GM21447 (cell line): ENCODE measurements around the gene SCFD2.

Experiments used
- ATAC-seq: cut with Tn5 transposase; IDR thresholded peaks from one replicate; pipeline ENCODE4 v1.9.1; 2021; ENCODE audit not compliant: unreplicated experiment

The SCFD2 gene

GRCh38 chr4:52904421-52904820, 461.4 kb downstream of the SCFD2 start:
- ATAC-seq, result no peak

GRCh38 chr4:52903273-52903672, 462.6 kb downstream of the SCFD2 start:
- ATAC-seq, result no peak

GRCh38 chr4:52894443-52894842, 471.4 kb downstream of the SCFD2 start:
- ATAC-seq, result no peak

GRCh38 chr4:52892880-52893279, 473.0 kb downstream of the SCFD2 start:
- ATAC-seq, result no peak

GRCh38 chr4:52891743-52892142, 474.1 kb downstream of the SCFD2 start:
- no peak for ATAC-seq

GRCh38 chr4:52890521-52890791, 475.4 kb downstream of the SCFD2 start:
- no peak for ATAC-seq

- no peak for ATAC-seq
Observed at GRCh38 chr4:52889778-52890520, 475.9 kb downstream of the SCFD2 start.

GRCh38 chr4:52889354-52889753, 476.5 kb downstream of the SCFD2 start:
- ATAC-seq, result no peak

GRCh38 chr4:52884994-52885393, 480.9 kb downstream of the SCFD2 start:
- no peak for ATAC-seq

- no peak for ATAC-seq
Observed at GRCh38 chr4:52883707-52884669, 481.9 kb downstream of the SCFD2 start.

GRCh38 chr4:52883183-52883621, 482.7 kb downstream of the SCFD2 start:
- ATAC-seq, result no peak

GRCh38 chr4:52880994-52881393, 484.9 kb downstream of the SCFD2 start:
- ATAC-seq, result no peak

GRCh38 chr4:52879471-52879870, 486.4 kb downstream of the SCFD2 start:
- ATAC-seq, result no peak

- ATAC-seq, result no peak
Observed at GRCh38 chr4:52877694-52878093, 488.2 kb downstream of the SCFD2 start.

GRCh38 chr4:52877036-52877435, 488.8 kb downstream of the SCFD2 start:
- ATAC-seq, result no peak

GRCh38 chr4:52876069-52876468, 489.8 kb downstream of the SCFD2 start:
- no peak for ATAC-seq

GRCh38 chr4:52874948-52875347, 490.9 kb downstream of the SCFD2 start:
- ATAC-seq, result no peak

GRCh38 chr4:52873861-52874343, 492.0 kb downstream of the SCFD2 start:
- no peak for ATAC-seq

GRCh38 chr4:52873191-52873590, 492.7 kb downstream of the SCFD2 start:
- ATAC-seq, result no peak

- ATAC-seq, result no peak
Observed at GRCh38 chr4:52870225-52870624, 495.6 kb downstream of the SCFD2 start.

GRCh38 chr4:52869656-52870055, 496.2 kb downstream of the SCFD2 start:
- ATAC-seq, result no peak

GRCh38 chr4:52869196-52869595, 496.7 kb downstream of the SCFD2 start:
- ATAC-seq, result no peak
